DMS 273 (cell line): ENCODE results near the gene LCN12.

Source experiments
- DNase-seq: peaks from one replicate; lab custom pipeline; 2025; ENCODE audit not compliant: unreplicated experiment; lab: John Stamatoyannopoulos, UW

LCN12 gene

DNA sequence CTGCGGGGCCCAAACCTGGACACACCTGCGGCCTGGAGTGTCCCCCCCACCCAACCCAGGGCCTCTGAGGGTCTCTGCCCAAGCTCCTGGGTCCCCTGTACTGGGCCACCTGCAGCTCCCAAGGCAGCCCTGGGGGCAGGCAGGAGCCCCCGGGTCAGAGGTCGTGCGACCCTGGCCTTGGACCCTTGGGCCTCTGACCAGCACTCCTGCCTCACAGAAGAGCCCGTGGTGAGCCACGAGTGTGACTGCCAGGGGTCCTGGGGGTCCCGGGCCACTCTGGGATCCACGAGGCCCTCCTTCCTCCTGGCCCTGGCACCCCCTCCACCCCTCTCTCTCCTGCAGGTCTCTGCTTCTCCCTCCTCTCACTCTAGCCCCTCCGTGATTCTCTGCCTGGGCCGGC is 20.3 kb downstream of the LCN12 start:
- no peak for DNase-seq

GRCh38 chr9:136972743-136973142 is 20.7 kb downstream of the LCN12 start:
- DNase-seq: no peak

- DNase-seq: no peak
Measured at GRCh38 chr9:136973618-136974617, 21.8 kb downstream of the LCN12 start.

DNA sequence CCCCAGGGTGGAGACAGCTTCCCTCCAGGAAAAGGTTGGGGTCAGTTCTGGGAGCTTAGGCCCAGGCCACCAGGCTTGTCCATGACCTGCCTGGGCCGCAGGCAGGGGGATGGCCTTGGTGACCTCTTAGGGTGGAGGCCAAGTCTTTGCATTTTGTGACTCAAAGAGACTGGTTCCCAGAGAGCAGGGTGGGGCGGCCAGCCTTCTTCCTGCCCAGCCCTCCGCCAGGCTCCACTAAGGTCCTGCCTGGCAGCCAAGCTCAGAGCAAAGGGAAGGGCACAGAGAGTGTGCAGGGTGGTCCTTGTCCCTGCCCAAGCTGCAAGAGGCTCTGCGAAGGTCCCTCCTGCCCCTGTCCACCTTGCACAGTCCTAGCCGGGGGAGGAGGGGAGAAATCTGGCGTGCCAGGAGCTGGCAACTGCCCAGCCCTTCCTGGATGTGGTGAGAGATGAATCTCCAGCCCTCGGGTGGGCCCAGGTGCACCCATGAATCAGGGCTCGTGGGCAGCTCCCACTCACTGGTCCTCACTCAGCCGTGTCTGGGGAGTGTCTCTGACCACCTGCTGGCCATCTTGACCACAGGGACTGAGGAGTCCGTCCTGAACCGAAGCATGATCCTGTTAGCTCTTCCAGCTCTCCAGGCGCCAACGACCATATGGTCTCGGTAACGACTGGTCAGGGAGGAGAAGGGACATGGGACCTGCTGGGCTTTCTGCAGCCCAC is 22.9 kb downstream of the LCN12 start:
- DNase-seq: no peak

DNA sequence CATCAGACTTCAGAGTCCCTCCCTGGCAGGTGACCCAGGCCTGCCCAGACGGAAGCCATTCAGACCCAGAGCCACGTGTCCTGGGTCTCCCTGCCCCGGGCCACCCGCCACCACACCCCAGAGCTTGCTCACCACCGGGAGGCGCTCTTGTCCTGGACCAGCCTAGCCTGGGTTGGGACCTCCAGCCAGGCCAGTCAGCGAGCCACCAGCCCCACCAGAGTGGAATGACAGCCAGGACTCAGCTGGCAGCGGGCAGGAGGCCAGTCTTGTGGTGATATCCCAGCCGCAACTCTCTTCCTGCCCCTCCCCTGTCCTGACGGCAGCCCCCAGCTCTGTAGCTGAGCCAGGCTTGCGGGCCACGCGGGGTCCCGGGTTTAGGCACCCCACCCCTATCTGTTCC is 23.6 kb downstream of the LCN12 start:
- DNase-seq: peak; percentile 66

- DNase-seq: no peak
Measured at GRCh38 chr9:136977223-136977622, 25.1 kb downstream of the LCN12 start, which contains the start of gene PTGDS. Gene PTGDS, plus strand, starts transcription at chr9:136977504. Its CDS starts 75 bp downstream, at chr9:136977579.

DNA sequence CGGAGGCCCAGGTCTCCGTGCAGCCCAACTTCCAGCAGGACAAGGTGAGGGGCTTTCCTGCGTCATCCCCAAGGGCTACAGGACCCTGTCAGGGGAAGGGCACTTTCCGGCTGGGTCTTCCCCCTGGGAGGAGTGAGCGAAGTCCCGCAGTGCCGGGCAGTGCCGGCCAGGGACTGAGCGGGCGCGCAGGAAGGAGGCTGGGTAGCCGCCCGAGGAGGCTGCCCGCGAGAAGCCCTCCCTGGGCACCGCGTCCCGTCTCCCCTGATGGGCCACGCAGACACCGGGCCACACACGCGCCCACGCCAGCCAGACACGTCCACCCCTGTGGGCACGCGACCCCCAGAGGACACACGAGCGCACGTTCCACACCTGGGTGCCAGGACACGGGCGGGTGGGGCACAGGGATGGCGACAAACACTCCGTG is 25.6 kb downstream of the LCN12 start:
- no peak for DNase-seq

- DNase-seq: no peak
Measured at GRCh38 chr9:136978073-136978864, 26.2 kb downstream of the LCN12 start.

DNA sequence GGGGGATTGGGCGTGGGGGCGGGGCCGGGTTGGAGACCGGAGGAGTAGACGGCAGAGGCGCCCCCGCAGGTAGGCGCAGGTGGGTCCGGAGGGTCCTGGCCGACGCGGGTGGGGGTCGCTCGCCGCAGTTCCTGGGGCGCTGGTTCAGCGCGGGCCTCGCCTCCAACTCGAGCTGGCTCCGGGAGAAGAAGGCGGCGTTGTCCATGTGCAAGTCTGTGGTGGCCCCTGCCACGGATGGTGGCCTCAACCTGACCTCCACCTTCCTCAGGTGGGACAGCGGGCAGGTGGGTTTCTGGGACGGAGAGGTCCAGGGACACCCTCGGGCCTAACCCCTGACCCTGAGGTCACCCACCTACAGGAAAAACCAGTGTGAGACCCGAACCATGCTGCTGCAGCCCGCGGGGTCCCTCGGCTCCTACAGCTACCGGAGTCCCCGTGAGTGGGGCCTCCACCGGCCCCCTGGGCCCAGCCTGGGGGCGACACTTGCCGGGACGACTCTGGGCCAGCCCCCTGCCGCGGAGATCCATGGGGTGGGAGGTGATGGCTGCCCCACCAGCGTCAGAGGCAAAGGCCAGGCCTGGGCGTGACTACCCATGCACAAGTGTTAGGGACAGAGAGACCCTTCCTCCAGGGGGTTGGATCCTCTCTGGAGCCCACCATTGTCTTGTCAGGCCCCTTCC is 26.9 kb downstream of the LCN12 start:
- DNase-seq: no peak

DNA sequence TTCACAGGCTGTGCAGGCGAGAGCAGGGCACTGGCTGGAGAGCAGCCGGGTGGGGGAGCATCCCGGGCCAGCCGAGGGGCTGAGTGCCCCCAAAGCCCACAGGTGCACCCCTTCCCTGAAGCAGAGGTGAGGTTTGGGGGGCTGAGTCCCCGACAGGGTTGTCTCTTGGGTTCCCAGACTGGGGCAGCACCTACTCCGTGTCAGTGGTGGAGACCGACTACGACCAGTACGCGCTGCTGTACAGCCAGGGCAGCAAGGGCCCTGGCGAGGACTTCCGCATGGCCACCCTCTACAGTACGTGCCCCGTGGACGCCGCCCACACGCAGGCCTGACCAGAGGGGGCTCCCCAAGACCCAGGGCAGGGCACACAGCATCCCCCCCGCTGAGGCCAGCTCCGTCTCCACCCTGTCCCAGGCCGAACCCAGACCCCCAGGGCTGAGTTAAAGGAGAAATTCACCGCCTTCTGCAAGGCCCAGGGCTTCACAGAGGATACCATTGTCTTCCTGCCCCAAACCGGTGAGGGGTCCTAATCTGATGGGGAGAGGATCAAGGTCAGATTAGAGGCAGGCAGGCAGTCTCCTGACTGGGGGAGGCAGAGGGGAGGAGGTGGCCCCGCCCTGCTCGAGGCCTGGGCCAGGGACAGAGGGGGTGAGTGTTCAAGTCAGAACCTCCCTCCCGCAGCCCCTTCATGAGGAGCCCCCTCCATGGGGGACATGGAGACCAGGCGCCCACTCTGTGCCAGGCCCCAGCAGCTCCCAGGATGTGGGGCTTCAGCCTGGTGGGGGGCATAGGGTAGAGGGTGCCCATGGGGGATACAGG is 27.9 kb downstream of the LCN12 start:
- no peak for DNase-seq

DNA sequence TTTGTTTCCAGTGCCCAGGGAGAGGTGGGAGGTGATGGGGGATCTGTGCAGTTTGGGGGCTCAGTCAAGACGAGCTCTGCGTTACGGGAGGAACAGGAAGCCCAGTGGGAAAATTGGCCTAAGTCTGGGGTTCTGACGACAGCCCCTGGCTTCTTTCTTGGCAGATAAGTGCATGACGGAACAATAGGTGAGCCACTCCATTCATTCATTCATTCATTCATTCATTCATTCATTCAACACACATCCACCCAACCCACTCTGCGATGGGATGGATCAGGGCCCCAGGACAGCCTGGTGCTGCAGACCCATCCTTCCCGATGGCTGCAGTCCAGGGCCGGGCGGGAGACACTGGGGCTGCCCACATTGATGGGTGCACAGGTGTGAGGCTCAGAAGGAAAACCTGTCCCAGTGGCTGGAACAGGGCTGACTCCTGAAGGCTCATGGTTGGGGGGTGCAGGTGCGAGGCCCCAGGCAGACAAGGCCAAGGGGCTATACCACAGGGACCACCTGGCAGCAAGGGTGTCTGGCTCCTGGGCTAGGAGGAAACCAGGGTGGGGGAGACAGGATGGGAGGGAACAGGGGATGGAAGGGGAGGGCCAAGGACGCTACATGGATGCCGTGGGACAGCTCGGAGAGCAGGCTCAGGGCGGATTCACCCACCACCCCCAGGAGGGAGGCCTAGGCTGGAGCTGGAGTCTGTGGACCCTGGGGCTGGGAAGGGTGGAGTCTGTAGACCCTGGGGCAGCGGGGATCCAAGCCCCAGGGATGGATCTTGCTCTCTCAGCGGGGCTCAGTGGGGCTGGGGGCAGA is 28.8 kb downstream of the LCN12 start:
- no peak for DNase-seq

- no peak for DNase-seq
Measured at GRCh38 chr9:136981588-136982231, 29.6 kb downstream of the LCN12 start.

DNA sequence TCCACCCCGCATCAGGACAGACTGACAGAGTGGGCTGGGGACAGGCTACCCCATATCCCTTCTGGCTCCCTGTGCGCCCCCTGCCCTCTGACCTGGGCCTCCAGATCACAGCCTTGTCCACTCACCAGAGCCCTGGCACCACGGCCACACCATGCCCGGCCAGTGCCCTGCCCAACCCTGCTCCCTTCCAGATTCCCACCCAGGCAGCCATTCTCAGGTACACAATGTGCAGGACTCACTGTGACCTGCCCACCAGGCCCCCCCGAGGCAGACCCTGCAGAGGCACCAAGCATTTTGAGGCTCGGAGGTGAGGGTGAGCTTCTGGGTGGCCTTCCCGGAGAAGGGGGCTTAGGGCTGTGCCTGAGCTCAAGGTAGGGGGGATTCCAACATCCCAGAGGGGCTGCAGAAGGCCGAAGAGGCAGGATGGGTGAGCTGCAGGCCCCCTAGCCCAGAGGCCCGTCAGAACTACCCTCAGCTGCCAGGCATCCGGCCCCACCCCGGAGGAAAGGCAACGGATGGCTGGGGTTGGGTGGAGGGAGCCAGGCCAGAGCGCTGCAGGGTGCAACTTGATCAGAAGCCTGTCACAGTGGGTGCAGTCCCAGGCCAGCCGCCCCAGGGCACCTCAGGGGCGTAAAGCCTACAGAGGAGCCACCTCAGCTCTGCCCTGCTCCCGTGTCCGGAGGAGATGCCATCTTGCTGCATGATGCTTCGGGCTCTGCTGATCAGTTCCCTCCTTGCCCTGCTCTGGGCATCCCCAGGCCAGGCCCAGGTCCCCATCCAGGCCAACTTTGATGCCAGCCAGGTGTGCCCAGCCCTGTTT is 30.4 kb downstream of the LCN12 start, which contains the start of gene LCNL1:
Gene LCNL1 (plus strand): TSS at position 762 of the 820 bp plus-strand sequence. CDS start 594 bp downstream, outside the sequence.
- no peak for DNase-seq

DNA sequence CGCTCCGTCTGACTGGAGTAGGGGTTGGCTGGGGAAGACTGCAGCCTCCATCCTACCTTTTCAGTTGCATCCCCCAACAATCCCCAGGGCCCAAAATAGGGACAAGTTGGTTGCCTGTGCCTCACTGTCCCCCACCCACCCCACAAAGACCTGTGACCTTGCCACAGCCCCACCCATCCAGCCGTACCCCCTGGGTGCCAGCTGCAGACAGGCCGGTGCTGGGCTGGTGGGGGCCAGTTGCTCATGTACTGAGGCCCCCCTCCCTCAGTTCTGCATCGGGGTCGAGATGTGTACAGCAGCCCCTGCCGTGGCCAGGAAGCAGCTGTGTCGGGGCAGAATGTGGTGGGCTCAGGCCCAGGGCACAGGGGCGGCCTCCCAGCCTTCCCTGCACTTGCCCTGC is 31.1 kb downstream of the LCN12 start:
- DNase-seq: no peak

DNA sequence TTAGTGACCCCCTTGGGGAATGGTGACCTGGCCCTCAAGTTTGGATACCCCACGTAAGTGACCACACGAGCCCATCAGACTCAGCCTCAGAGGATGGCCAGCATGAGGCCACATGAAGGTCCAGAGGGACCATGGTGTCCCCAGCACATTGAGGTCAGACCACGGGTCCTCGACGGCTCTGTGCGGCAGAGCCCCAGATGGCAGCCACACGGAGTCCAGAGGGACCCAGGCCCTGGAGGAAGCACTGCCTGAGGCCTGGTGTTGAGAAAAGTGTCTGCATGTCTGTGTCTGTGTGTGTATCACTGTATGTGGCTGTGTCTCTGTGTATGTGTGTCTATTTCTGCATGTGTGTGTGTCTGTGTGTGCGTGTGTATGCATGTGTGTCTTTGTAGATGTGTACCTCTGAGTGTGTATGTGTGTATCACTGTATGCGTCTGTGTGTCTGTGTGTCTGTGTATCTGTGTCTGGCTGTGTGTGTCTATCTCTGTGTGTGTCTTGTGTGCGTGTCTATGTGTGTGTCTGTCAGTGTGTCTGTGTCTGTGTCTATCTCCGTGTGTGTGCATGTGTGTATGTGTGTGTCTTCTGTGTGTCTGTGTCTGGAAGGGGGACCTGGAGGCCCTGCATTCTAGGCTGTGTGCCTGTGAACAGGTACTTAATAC is 31.7 kb downstream of the LCN12 start:
- no peak for DNase-seq

- DNase-seq: no peak
Measured at GRCh38 chr9:136984464-136985026, 32.5 kb downstream of the LCN12 start.
